ENCODE results near the gene FES. TPM values are rescaled to one million over a fixed set of nuclear protein-coding genes. Genes with fewer than 3 reads are reported as not detected.

The FES gene
- total and polyA plus RNA-seq, 10 of the 15 experiments (the other 5 are each of a cell fraction or from before 2014, with no cell fraction given), result 0.07 to 23.9 (median 9.9) TPM

GRCh38 chr15:90838544-90838943 is 45.8 kb upstream of the FES start (continued):
- TF ChIP-seq MYC (IDR thresholded peaks at IDR 0.05; ENCODE audit: insufficient read depth, insufficient read length, insufficient replicate concordance, low read length, severe bottlenecking), result no peak
- TF ChIP-seq ZNF217 (IDR thresholded peaks at IDR 0.05), result no peak
- TF ChIP-seq BCL3 (IDR thresholded peaks at IDR 0.05; ENCODE audit: borderline replicate concordance, insufficient read depth, low read depth, low read length, poor library complexity, severe bottlenecking), result no peak
- TF ChIP-seq LARP7 (IDR thresholded peaks at IDR 0.05), result no peak

- FAIRE-seq, result no peak
Observed at GRCh38 chr15:90839187-90840071, 44.9 kb upstream of the FES start.

More at GRCh38 chr15:90839187-90840071, 44.9 kb upstream of the FES start:
- CTCF ChIA-PET, result interaction anchor here (0.6 to 2.1 kb wide), 8 partner anchors 9 to 1475 kb away, joined by 3 to 11 read pairs (median 4); no protein-coding TSS in a partner anchor
- RAD21 ChIA-PET (ENCODE audit: unreplicated experiment), result interaction anchor here (0.6 to 2.4 kb wide), 10 partner anchors 10 to 122 kb away, joined by 3 to 19 read pairs (median 4); partner anchors contain the start of gene BLM
- peak overlapping the region; percentile 50 for H3K4me3 ChIP-seq
- no peaks in the 10 kb centered on the region for H3K36me3 ChIP-seq (ENCODE audit: control insufficient read depth in 2 of 2, insufficient read depth in 2 of 2, low read length in 1 of 2)
- H3K9me3 ChIP-seq (replicated peaks; ENCODE audit: control insufficient read depth, insufficient read depth, low read length), result no peaks in the 10 kb centered on the region
- SMC1A ChIA-PET (ENCODE audit: uncharacterized antibody, unreplicated experiment), result interaction anchor here (0.6 to 2.8 kb wide), 12 partner anchors 9 to 288 kb away, joined by 3 to 19 read pairs (median 4); no protein-coding TSS in a partner anchor
- WGBS (ENCODE audit: insufficient coverage, insufficient replicate concordance, low lambda C conversion rate, missing lambda C conversion rate), result 33% methylated on average over 17 of the region's 19 CpGs
- peak; percentile 53; the same call in 1 of the 2 replicates for TF ChIP-seq ZNF384 (IDR thresholded peaks at IDR 0.05; ENCODE audit: borderline replicate concordance, low read depth, low read length)
- TF ChIP-seq MEF2B (IDR thresholded peaks at IDR 0.05; ENCODE audit: partially characterized antibody, poor library complexity, severe bottlenecking), result peak; percentile 74
- peak; percentile 41 to 58; a peak in 3 of 4 replicates for TF ChIP-seq IKZF2 (IDR thresholded peaks at IDR 0.05)
- TF ChIP-seq NFXL1 (IDR thresholded peaks at IDR 0.05; ENCODE audit: borderline replicate concordance), result no peak
- peak; percentile 71; the same call in 1 of the 3 replicates for TF ChIP-seq POU2F2 (IDR thresholded peaks at IDR 0.05; ENCODE audit: borderline replicate concordance, low read depth, low read length)
- TF ChIP-seq ZNF592 (IDR thresholded peaks at IDR 0.05), result no peak
- TF ChIP-seq ZNF217 (IDR thresholded peaks at IDR 0.05), result no peak
- TF ChIP-seq DPF2 (IDR thresholded peaks at IDR 0.05), result peak; percentile 37; the same call in 1 of the 2 replicates
- peak; percentile 33; the same call in 1 of the 2 replicates for TF ChIP-seq LARP7 (IDR thresholded peaks at IDR 0.05)
- TF ChIP-seq POLR2A (IDR thresholded peaks at IDR 0.05; ENCODE audit: low read depth, low read length), result peak; percentile 51
- peak; percentile 46; the same call in 1 of the 2 replicates for TF ChIP-seq EED (IDR thresholded peaks at IDR 0.05; ENCODE audit: low read depth)
- peak; percentile 68 for TF ChIP-seq IKZF1 (conservative IDR thresholded peaks at IDR 0.05)
- peak overlapping the region; percentile 73 for H2AFZ ChIP-seq (ENCODE audit: control insufficient read depth, low read depth, low read length)
- TSS peak; percentile 73 for BruUV-seq (replicated peaks)
- no peaks in the 10 kb centered on the region for H3K79me2 ChIP-seq (ENCODE audit: control insufficient read depth, insufficient read depth, low read length)
- in situ Hi-C loops (cut with MboI) (no loop called here), intact Hi-C loops (cut with micrococcal nuclease; ENCODE audit: unreplicated experiment) (no loop called here)
- H3K27ac ChIP-seq (ENCODE audit: control insufficient read depth, insufficient read depth), result peak overlapping the region; percentile 56
- ATAC-seq (peak; percentile 84), DNase-seq (ENCODE audit: low read depth, low spot score) (no peak)
- H3K27me3 ChIP-seq (replicated peaks in 1 of 2; ENCODE audit: control insufficient read depth in 2 of 2, insufficient read depth in 2 of 2, low read length in 1 of 2), result no peaks in the 10 kb centered on the region
- peak overlapping the region; percentile 64 for H3K4me2 ChIP-seq (ENCODE audit: control insufficient read depth, insufficient read depth)
- peak overlapping the region; percentile 61 for H3K9ac ChIP-seq (ENCODE audit: control insufficient read depth, insufficient read depth, low read length)
- POLR2A ChIA-PET, result interaction anchor here (0.5 to 1.6 kb wide), 8 partner anchors 10 to 114 kb away, joined by 3 to 14 read pairs (median 4); partner anchors contain the start of gene FURIN
- H3K4me1 ChIP-seq (ENCODE audit: control insufficient read depth, insufficient read depth, low read length), result peaks cover 22% of the 10 kb centered on the region
- H4K20me1 ChIP-seq (ENCODE audit: control insufficient read depth, insufficient read depth), result no peaks in the 10 kb centered on the region

Measured in GM12878 (cell line).